ENCODE measurements around the gene SLC25A34.

SLC25A34 gene

DNA sequence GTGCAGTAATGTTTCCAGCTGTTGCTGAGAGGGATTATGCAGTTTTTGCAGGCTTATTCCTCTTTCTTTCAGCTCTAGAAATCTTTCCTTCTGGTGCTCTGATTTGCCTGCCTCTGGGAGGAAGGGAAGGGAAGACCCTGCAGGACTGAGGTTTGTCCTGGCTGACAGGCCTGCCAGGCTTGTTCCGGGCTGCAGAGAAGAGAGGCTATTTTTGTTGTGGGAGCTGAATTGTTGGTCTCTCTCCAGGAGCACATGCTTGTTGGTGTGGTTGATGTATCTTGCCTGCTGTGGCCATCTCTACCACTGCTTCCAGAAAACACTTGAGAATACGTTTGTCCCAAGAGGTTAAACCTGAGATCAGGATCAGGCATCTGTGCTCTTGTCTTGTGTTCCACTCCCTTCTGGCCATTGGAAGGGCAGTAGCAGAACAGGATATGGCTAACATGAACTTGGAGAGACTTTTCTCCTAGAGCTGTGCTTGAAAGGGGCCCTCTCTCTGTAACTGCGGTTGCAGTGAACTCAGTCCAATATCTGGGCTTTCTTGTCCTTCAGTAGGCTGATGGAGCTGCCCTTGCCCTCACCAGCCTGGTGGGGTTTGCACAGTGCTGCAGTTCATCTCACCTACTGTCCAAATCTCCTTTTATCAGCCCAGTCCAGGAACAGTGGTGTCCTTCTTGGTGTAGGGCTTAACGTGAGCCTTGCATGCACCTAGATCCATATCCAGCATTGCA is 21.5 kb upstream of the SLC25A34 start:
- DNase-seq (ENCODE audit: low read depth) = no peak

GRCh38 chr1:15717418-15718125 is 18.5 kb upstream of the SLC25A34 start:
- DNase-seq (ENCODE audit: low read depth) = no peak

DNA sequence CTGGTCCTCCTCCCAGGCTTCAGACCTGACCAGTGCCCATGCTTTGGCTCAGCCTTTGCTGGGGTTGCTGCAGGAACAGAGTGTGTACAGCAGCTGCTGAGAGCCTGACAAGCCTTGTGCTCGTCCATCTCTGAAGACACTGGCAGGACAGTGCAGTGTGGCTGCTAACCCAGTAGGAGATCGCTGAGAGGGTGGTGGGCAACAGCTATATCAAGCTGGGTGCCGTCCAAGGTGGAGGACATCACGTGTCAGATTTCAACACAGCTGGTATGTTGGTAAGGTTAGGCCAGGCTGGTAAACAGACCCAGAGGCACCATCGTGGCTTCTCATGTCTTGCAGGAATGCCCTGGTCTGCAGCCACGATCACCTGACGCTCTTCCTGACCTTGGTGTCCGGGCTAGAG is 17.9 kb upstream of the SLC25A34 start:
- no peak for DNase-seq (ENCODE audit: low read depth)

DNA sequence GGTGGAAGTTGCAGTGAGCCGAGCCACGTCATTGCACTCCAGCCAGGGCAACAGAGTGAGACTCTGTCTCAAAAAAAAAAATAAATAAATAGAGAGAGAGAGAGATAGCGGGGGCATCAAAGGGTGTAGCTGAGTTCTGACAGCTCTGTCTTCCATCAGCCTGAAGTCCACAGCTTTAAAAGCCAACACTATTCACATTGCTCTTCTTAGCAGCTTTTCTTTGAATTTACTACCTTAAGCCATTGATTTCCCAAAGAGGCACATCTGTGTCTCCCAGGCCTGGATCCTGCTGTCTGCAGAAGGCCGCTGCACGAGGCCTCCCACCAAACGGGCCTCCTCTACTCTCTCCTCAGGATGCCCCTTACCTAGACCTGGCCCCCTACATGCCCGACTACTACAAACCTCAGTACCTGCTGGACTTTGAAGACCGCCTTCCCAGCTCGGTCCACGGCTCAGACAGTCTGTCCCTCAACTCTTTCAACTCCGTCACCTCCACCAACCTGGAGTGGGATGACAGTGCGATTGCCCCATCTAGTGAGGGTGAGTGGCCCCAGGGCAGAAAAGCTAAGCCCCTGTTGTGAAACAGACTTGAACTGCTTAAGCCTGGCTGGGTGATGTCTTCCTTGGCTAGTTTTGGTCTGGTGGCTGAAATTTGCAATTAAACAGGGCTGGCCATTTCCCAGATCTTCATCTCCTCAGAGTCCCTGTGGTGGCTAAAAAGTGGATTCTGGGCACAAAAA is 16.5 kb upstream of the SLC25A34 start:
- DNase-seq (ENCODE audit: low read depth) = no peak

DNA sequence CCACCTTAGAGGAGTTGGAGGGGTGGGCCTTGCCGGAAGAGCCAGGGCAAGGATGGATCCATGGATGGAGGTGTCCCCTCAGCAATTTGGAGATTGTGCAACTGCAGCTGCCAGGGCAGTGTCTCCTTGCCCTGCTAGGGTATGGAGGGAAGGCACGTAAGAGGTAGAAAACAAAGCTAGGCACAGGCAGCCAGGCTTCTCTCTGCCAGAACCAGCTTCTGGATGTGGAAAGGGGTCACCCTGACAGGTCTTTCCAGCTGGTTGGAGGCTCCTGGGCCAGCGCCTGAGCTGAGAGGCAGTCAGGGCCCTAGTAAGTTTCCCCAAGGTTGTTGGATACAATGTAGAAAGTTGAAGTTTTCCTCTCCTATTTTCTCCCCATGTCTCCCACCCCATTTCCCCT is 15.2 kb upstream of the SLC25A34 start:
- DNase-seq (ENCODE audit: low read depth) = no peak

DNA sequence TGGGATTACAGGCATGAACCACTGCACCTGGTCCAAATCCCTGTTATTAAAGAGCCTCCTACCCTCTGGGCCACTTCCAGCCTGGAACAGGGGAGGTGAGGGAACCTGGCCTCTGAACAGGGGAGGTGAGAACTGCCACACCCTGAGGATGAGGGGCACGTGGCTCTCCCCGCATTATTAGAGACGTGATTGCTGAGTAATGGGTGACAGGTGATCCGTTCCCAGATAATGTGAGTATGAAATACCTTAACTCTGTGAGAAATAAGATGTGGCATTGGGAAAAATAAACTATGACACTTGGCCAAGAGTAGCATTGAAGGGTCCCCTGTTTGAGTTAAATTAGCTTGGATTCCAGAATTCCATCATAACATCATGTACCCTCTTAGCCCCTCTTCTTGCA is 13.6 kb upstream of the SLC25A34 start:
- DNase-seq (ENCODE audit: low read depth) = no peak

- no peak for DNase-seq (ENCODE audit: low read depth)
These were observed 13.1 kb upstream of the SLC25A34 start for GRCh38 chr1:15722836-15723532.

DNA sequence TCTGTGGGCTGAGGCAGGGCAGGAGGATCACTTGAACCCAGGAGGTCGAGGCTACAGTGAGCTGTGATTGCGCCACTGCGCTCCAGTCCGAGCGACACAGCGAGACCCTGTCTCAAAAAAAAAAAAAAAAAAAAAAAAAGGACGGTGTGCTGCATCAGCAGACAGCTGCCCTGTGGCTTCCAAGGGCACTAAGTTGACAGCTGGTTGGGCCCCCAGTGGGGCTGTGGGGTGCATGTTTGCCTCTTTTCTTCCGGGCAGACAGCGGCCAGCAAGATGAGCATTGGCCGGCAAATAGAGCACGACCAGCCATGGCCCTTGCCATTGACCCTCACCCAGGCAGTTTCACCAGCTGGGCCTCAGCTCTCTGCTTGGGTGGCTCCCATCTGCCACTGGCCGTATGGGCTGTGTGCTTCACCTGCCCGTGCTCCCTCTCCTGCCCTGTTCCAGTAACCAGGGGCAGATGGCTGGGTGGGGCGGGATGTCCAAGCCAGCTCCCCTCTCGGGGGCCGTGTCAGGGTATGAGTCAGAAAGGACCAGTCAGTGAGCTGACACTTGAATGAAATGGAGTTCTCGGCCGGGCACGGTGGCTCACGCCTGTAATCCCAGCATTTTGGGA is 12.3 kb upstream of the SLC25A34 start:
- no peak for DNase-seq (ENCODE audit: low read depth)

- no peak for DNase-seq (ENCODE audit: low read depth)
These were observed 10.8 kb upstream of the SLC25A34 start for GRCh38 chr1:15724949-15725880.

GRCh38 chr1:15726508-15726907 is 9.6 kb upstream of the SLC25A34 start:
- DNase-seq (ENCODE audit: low read depth) = no peak

GRCh38 chr1:15727021-15727420 is 9.0 kb upstream of the SLC25A34 start:
- DNase-seq (ENCODE audit: low read depth) = no peak

- DNase-seq (ENCODE audit: low read depth) = no peak
These were observed 8.6 kb upstream of the SLC25A34 start for GRCh38 chr1:15727424-15727823.

GRCh38 chr1:15727866-15728534 is 8.1 kb upstream of the SLC25A34 start:
- no peak for DNase-seq (ENCODE audit: low read depth)

DNA sequence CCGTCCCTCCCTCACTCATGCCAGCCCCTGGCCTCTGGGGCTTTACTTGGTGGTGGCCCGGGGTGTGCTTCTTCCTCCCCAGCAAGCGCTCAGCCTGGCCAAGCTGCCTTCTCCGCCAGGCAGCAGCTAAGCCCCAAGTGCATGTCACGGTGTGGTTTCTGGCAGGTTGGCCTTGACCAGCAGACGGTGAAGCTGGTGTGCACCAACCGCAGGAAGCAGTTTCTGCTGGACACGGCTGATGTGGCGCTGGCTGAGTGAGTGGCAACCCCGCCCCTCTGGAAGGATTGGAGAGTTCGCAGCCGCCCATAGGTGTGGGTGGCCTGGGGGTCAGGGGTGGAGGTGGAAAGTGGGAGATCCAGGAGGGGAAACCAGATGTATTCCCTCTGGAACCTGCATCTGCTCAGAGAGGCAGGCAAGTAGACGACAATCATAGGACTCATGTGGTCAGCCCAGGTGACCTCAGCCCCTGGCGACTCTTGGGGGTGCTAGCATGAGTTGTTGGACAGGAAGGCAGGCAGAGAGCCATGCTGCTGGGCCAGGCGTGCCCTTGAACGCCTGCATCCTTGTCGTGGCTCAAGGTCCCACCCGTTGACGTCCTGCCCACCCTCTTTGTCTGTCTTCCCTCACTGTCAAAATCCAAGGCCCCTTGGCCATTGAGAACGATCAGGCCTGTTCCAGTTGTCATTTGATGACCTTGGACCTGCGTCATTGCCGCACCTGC is 7.0 kb upstream of the SLC25A34 start:
- no peak for DNase-seq (ENCODE audit: low read depth)

DNA sequence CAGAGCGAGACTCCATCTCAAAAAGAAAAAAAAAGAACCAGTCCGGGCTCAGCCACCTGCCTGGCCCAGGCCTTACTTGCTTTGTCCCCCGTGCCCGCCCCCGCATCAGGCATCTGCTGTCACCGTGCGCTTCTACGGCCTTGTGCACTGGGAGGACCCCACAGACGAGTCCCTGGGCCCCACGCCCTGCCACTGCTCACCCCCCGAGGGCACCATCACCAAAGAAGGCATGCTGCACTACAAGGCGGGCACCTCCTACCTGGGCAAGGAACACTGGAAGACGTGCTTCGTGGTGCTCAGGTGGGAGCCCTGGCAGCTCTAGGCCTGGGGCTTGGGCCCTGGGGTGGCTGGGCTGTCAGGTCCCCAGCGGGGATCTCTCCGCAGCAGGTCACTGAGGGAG is 5.6 kb upstream of the SLC25A34 start:
- no peak for DNase-seq (ENCODE audit: low read depth)

DNA sequence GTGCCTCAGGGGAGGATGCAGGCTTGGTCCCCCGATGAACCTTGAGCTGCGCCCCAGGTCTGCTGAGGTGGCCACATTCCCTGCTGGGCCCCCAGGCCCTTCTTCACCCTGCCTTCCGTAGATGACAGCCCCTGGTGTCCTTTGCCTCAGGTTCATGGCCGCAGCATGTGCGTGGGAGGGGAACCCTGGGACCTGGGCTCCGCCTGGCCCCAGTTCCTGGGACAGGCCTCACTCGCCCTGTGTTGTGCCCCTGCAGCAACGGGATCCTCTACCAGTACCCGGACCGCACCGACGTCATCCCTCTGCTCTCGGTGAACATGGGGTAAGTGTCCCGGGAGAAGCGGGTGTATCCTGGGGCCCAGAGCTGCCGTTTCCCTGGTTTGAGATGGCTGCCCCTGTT is 5.1 kb upstream of the SLC25A34 start:
- no peak for DNase-seq (ENCODE audit: low read depth)

DNA sequence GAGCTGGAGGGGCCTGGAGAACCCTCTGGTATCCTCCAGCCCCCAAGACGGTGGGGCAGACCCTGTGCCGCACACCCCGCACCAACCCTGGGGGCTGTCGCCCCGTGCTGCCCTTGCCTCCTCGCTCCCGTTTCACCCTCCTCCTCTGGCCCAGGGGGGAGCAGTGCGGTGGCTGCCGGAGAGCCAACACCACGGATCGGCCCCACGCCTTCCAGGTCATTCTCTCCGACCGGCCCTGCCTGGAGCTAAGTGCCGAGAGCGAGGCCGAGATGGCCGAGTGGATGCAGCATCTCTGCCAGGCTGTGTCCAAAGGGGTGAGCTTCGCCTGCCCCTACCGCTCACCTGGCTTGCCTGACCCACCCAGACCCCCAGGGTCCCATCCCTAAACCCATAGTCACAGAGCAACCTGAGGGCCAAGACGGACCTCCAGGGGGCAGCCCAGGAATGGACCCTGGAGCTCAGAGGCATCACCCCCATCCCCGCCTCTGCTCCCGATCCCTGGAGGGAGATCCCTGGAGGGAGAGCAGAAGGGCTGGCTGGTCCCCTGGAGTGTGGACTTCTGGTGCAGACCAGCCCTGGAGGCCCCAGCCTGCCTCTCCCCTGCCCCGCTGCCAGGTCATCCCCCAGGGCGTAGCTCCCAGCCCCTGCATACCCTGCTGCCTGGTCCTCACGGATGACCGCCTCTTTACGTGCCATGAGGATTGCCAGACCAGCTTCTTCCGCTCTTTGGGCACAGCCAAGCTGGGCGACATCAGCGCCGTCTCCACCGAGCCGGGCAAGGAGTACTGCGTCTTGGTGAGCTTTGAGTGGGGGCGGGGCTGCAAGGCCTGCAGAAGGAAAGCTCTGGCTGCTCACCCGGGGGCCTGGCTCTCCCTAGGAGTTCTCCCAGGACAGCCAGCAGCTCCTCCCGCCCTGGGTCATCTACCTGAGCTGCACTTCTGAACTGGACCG is 4.0 kb upstream of the SLC25A34 start:
- no peak for DNase-seq (ENCODE audit: low read depth)

DNA sequence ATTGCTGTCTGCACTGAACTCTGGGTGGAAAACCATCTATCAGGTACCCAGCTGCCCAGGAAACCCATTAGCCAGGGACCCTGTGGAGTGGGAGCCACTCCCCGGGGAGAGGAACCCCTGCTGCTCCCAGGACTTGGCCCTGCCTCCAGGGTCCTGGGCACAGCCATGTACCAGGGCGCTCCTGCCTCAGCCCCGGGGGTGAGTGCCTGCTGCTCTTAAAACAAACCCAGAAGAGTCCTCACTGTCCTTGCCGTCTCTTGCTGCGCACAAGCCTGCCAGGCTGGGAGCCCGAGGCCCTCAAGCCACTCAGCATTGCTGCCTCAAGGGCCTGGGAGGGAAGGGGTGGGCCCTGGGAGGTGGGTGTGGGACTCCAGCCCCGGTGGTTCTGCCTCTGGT is 3.4 kb upstream of the SLC25A34 start:
- DNase-seq (ENCODE audit: low read depth) = no peak
